Measurements from ENCODE around the gene TPSD1.
"Not testable (repeated sequence)": the region's sequence is repeated elsewhere in the genome, so short reads cannot be mapped to it uniquely, and the experiment has no call there.

GRCh38 chr16:1296688-1297017 is 40.8 kb downstream of the TPSD1 start:
- not testable (repeated sequence) for TF ChIP-seq CTCF (IDR thresholded peaks at IDR 0.05); ZFX (IDR thresholded peaks at IDR 0.05; ENCODE audit: borderline replicate concordance)

Data from 22Rv1 (cell line).